Ureter (tissue), 1 donor: ENCODE results near the gene HOXC5. TPM values are rescaled to one million over a fixed set of nuclear protein-coding genes. Genes with fewer than 3 reads are reported as not detected.
"Not testable (repeated sequence)": the region's sequence is repeated elsewhere in the genome, so short reads cannot be mapped to it uniquely, and the experiment has no call there.

Source experiments
- DNase-seq: peaks from one replicate; pipeline ENCODE4 v3.0.0-alpha.2; 2020; ENCODE audit warnings: low spot score
- total RNA-seq: library from RNA; stranded (reverse); gene quantifications from one replicate; pipeline ENCODE4 v1.2.4, GENCODE V29; 2023
- donor health status: DM: yes; HTN: yes; CAD: no.

The HOXC5 gene
- total RNA-seq, 1 donor from 2014 or later = 1.7 TPM

DNA sequence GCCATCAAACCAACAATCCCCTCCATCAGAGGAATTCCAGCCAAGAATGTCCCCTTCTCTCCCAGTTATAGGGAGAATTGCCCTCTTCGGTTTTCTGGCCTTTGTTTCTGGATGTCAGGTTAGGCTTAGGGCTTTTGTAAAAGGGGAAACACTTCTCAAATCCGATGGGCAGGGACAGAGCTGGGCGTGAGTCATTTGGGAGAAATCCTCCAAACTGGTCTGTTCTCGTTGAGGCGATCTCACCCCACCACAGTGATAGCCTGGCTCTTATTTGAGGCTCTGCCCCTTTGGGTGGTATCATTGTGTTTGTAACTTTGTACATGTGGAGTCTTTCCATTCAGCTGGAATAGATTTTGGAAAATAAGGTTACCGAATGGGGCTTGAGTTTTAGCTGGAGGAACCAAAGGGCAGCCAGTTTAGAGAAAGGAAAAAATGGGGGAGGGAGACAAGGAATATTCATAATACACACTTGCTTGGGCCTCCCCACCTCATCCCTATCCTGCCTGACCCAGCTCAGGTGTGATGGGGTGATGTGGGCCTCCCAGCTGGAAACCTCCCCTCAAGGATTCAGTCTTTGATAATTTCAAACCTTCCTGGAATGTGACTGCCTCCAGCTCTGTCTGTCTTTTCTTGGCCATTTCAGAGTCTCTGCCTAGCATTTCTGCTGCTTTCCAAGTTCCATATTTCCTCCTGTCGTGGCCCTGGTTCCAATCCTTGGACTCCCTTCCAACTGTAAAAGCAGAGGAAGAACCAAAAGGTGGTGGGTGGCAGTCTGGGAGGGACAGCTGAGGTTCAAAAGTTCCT lies 28.3 kb downstream of the HOXC5 start:
- DNase-seq = no peak

DNA sequence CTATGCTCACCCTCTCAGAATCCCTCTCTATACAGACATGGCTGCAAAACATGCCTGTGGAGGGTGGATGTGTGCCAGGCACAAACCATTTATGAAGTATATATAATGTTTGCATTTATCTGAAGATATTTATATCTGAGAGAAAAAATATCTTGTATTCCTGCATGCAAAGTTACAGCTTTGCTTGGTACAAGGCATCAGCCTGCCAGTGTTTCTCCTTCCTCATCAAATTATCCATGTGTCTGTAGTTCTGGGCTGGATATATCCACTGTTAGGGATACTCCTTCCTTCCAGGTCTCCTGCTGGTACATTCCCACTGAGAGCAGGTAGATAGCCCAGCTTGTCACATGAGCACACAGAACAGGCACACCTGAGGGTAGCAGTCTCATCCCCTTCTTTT lies 32.8 kb downstream of the HOXC5 start:
- DNase-seq = no peak

DNA sequence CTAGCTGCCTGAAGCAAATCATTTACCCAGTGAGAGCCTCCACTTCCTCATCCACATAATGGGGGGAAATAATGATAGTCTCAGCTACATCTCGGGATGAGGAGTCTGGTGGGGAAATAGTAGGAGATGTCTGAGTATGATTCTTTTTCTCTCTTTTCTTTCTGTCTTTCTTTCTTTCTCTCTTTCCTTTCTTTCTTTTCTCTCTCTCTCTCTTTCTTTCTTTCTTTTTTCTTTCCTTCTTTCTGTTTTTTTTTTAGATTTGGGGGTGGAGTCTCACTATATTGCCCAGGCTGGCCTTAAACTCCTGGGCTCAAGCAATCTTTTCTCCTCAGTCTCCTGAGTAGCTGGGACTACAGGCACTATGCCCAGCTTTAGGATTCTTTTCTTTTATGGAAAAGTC lies 33.6 kb downstream of the HOXC5 start:
- DNase-seq = no peak

DNA sequence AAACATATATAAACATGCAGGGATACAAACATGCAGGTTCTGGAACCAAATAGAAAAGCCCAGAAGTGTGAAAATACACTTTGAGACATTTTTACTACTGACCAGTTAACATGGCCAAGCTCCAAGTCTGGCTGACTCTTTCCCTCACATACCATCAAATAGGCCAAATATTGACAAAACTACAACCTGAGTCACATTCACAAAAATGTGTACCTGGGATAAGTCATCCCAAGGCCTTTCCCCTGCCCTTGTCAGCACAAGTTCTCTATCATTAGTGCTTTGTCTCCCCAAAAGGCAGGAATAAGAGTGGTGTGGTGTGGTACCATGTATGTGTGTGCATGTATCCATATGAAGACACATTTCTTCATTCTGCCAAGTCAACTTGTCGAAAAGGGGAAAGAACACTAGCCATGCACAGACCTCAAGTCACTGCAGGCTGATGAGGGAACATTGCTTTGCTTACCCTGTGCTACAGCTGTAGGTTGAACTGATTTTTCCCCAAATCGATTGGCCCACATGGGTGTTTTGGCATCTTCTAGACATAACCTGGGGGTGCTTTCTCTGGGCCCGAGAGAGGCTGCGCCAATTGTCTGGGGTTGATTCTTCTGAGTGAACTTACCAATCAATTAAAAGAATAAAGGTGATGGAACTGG lies 35.7 kb downstream of the HOXC5 start:
- DNase-seq = no peak

DNA sequence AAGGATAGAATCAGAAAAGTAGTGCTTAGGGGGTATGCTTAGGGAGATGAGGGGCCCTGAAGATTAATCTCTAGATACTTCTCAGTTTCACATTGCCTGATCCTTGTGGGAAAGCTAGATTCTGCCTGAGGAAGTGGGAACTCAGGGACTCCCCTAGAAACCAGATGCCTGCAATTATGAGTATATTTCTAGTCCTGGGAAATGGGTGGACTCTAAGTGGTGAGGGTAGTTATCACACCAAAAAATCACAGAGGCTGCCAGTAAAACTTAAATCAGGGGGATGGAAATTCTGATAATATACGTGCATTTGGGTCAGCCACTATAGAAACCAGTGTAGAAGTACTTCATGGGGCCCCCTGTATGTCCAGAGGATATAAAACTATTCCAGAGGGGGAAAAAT lies 39.1 kb downstream of the HOXC5 start:
- DNase-seq = no peak

DNA sequence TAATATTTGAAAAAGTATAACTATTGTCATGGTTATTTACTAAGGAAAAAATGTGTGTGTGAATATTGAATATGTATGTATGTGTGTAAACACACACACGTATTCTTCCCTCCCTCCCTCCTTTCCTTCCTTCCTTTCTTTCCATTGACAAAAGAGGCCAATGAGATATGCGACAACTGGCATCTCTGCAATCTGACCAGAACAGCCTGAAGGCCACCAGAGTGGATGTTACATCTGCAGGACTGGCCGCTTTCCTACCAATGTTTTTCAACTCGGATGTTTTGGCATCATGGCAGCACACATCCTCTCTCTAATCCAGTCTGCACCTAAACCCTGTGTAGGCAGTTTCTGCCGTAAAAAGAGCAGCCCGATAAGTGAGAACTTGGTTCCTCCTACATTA lies 41.5 kb downstream of the HOXC5 start:
- DNase-seq = no peak

DNA sequence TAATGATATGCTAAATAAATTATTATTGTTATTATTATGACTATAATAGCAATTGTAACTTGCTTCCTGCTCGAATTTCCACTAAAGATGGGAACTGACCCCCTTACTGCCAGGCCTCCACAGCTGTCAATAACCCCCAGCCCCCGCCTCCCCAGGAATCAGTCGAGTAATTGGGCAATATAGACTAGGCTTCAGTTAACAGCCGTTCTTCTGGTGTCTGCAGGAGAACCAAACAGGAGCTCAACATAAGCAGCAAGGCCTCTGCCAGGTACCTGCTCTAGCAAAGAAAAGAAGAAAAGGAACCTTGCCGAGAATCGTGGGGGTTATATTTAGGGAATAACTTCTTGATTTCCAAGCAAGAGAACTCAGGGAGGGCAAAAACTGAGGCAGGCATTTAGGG lies 42.6 kb downstream of the HOXC5 start:
- DNase-seq = no peak

DNA sequence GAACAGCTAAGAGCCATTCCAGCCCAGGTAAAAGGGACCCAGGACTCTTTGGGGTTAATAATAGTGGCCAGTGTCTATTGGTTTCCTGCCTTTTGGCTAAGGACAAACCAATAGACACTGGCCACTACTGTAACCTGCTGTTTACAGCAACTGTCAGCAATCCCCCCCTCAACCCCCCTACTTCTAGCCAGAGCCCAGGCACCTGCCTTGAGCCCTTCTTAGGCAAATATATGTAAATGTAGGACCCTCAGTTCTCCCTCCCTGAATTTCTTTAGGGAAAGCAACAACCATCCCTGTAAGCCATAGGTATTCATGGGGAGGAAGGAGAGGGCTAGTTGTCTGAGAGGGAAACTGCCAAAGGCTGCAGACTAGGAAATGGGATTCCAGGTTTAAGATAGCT lies 43.1 kb downstream of the HOXC5 start:
- DNase-seq = no peak

DNA sequence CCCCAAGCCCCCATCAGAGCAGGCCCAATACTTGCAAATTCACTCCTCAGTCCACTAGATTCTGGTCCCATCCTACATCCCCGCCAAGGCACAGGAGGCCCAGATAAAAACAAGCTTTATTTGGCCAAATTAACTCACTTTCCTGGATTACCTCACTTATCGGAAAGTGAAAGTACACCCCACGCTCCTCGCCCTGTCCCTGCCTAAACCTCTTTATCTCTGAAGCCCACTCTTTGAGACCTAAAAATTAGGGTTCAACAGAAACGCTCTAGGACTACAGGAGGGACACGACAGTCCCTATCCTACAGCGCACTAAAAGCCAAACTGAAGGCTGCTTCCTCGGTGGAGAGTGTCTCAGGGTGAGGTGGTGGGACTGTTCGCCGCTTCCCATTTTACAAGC lies 45.0 kb downstream of the HOXC5 start:
- not testable (repeated sequence) for DNase-seq

DNA sequence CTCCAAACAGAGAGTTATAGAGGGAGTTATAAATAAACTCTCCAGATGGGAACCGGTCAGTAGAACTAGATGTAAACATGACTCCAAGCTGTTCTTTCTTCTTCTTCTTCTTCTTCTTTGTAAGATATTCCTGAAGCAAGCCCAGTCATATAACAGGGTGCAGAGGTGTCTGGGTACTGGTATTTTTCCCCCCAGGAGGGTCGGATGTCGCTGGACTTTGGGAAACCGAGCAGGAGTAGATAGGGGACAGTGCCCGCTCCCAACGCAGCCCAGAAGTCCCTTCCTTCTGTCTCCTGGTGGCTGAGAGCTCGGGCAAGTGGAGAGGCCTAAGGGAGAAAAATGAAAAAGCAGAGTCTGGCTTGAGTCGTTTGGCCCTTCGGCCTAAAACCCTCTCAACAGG lies 46.3 kb downstream of the HOXC5 start:
- not testable (repeated sequence) for DNase-seq

DNA sequence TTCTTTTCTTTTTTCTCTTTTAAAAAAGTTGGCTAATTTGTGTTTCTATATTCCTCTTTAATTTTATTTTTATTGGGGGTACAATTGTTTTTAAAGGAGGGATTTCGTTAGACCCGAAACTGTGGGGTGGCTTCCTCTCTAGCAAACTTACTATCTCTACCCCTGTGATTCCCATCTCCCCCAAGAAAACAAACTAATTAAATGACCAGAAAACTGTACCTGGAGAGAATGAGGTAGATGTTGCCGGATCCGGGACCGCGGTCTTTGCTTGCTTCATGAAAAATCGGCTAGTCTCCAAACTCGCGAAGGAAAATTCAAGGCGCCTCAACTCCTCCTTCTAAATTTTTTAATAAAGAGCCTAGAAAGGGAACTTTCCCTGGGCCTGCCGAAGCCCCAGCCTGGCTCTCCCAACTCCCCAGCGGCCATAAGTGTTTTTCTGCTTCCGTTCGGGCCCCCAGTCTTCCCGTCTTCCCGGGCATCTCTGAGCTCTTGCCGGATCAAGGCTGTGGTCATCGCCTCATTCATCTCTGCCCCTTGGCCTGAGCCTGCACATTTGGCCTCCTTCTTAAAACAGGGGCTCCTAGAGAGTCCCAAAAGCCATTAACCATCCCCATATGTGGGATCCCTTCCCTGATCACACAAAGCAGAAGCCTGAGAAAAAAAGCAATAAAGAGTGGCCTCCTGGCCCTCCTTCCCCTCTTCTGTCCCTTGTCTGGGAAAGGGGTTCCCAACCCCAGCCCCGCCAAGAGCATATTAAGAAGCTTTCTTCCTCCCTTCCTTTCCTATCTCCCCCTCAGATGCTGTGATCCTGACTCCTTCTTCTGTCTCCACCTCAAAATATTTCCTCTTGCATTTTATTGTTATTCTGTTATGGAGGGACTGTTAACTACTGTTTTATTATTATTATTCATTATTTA lies 47.4 kb downstream of the HOXC5 start:
- DNase-seq = not testable (repeated sequence)

DNA sequence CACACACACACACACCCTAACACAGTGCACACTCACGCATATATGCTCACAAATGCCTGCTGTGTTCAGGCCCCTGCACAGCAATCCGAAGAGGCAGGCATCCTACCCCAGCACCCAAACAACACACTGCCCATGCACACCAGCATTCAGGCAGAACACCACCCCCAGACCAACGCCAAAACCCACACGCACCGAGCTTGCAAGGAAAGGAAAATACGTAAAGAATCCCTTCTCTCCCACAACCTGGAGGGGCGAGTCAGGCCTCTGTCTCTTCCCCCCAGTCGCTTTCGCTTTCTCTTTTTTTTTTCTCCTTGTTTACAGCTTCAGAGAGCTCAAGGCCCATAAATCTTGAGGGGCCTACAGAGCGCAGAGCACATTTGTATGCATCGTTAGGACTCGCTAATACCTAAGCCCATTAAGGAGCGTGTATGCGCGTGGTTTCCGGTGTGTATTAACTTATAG lies 48.2 kb downstream of the HOXC5 start:
- DNase-seq = not testable (repeated sequence)

DNA sequence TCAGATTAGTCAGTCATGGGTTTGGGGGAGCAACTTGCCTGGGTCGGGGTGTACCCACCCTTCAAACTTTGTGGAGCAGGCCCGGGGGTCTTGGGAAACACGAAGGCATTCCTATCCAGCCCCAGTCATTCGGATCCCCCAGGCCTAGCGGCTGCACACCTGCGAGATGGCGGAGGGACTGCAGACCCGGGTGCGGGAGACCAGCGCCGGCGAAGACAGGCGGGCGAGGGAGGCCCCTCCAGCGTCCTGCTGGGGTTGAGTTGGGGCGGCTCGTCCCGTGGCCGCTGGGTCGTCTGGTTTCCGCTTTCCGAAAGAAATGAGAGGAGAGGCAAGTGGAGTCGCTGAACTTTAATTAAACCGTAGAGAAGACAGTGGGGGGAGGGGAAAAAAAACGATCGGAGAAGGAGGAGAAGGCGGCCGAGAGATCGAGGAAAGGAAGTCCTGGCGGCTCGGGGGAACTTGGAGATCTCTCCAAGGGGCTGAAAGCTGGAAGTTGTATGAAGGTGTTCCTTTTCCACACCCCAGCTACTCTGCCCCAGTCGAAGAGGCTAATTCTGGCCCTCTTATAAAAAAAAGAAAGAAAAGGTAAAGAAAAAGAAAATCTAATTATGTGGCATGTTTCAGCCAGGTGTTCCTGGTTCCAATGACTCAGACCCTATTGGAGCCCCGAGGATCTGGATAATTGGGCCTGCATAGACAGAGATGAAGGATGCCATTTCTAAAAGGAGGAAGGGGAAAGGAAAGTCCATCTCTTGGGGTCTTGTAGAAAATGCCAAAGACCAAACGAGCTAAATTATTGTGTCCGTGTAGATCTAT lies 48.9 kb downstream of the HOXC5 start:
- DNase-seq = not testable (repeated sequence)

DNA sequence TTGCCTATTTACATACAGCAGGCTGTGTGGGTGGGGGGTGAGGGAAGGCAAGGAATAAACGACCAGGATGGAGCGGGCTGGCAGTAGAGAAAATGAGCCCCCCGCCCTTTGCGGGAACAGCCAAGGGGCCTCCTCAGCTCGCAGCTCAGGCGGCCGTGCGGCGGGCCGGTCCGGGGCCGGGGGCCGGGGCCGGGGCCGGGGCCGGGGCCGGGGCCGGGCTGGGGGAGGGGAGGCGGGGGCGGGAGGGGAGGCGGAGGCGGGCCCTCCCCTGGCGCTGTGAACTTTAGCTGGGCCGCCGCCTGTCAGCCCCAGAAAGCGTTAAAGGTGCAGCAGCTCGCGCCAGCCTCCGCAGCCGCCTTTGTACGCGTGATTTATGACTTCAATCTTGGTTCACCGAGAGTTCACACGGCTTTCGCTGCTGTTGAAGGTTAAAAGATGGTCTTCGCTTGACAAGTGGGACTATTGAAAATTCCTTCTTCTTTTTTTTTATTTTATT lies 49.6 kb downstream of the HOXC5 start:
- DNase-seq = no peak

Other genes starting within 250 kb of the HOXC5 start
- gene HOXC13, start 94.2 kb upstream of the HOXC5 start, total RNA-seq = 0.21 TPM
- not detected for gene HOXC12, start 78.1 kb upstream of the HOXC5 start, total RNA-seq
- gene HOXC11, start 59.9 kb upstream of the HOXC5 start, total RNA-seq = 1.7 TPM
- gene HOTAIR, start 58.1 kb upstream of the HOXC5 start, total RNA-seq = 6.6 TPM
- gene HOXC10, start 47.9 kb upstream of the HOXC5 start, total RNA-seq = 8.5 TPM
- 1.7 TPM for gene HOXC9, start 32.9 kb upstream of the HOXC5 start, total RNA-seq
- 1.5 TPM for gene HOXC8, start 24.1 kb upstream of the HOXC5 start, total RNA-seq
- gene HOXC6, start 4.6 kb upstream of the HOXC5 start, total RNA-seq = 2.3 TPM
- 3.5 TPM for gene HOXC4, start 20.8 kb downstream of the HOXC5 start, total RNA-seq
- 24.5 TPM for gene SMUG1, start 155.9 kb downstream of the HOXC5 start, total RNA-seq
- gene CBX5, start 247.1 kb downstream of the HOXC5 start, total RNA-seq = 70.2 TPM
- 1,348 TPM for gene HNRNPA1, start 247.7 kb downstream of the HOXC5 start, total RNA-seq